WTC11 (cell line): Measurements from ENCODE around the gene DCHS2. TPM values are rescaled to one million over a fixed set of nuclear protein-coding genes. Genes with fewer than 3 reads are reported as not detected.

Experiments used
- ATAC-seq: fragments of 200-7000 bp; cut with Tn5 transposase; 2 replicates; pipeline ENCODE4 v1.10.0; 2021; ENCODE audit warnings: mild to moderate bottlenecking, moderate library complexity
- CTCF ChIA-PET: fragments of 300-600 bp; sonication (Branson Sonifier 250); formaldehyde crosslinking; loops from one replicate; lab custom pipeline; 2021; ENCODE audit warnings: antibody characterized with exemption; lab: Charles Lee
- POLR2A ChIA-PET: fragments of 350-600 bp; sonication (Branson Sonifier 250); formaldehyde crosslinking; loops from one replicate; lab custom pipeline; 2021; ENCODE audit warnings: antibody characterized with exemption; lab: Charles Lee
- DNase-seq: peaks from one replicate; pipeline ENCODE4 v3.0.0; 2021; ENCODE audit warnings: low spot score
- H3K27ac Mint-ChIP-seq: 2 replicates; pipeline ENCODE4 v1.8.0; 2021; ENCODE audit warnings: mixed read lengths
- H3K27me3 Mint-ChIP-seq: 2 replicates; pipeline ENCODE4 v1.8.0; 2021; ENCODE audit warnings: low read depth, mild to moderate bottlenecking, moderate library complexity, mixed read lengths
- H3K36me3 Mint-ChIP-seq: 2 replicates; pipeline ENCODE4 v1.8.0; 2021; ENCODE audit warnings: mixed read lengths
- H3K4me1 Mint-ChIP-seq: 2 replicates; pipeline ENCODE4 v1.8.0; 2022; ENCODE audit warnings: mixed read lengths
- H3K4me3 Mint-ChIP-seq: 2 replicates; pipeline ENCODE4 v1.8.0; 2021; ENCODE audit warnings: mild to moderate bottlenecking, moderate library complexity, mixed read lengths
- H3K9me3 Mint-ChIP-seq: 2 replicates; pipeline ENCODE4 v1.8.0; 2021; ENCODE audit warnings: mixed read lengths
- ATF3 ChIP-seq: sonication (generic); formaldehyde crosslinking; conservative IDR thresholded peaks from 2 replicates; pipeline ENCODE4 v1.8.1; 2022; ENCODE audit warnings: mild to moderate bottlenecking, missing genetic modification reagents
- CREM ChIP-seq: sonication (generic); formaldehyde crosslinking; IDR thresholded peaks from 2 replicates; pipeline ENCODE4 v1.8.1; 2022; ENCODE audit warnings: mild to moderate bottlenecking, missing genetic modification reagents, moderate library complexity
- E2F1 ChIP-seq: sonication (generic); formaldehyde crosslinking; IDR thresholded peaks from 2 replicates; pipeline ENCODE4 v1.8.0; 2022; ENCODE audit warnings: mild to moderate bottlenecking, missing genetic modification reagents
- ELF4 ChIP-seq: sonication (generic); formaldehyde crosslinking; IDR thresholded peaks from 2 replicates; pipeline ENCODE4 v1.8.1; 2022; ENCODE audit warnings: low read depth, mild to moderate bottlenecking, moderate library complexity, missing genetic modification reagents
- FOXJ3 ChIP-seq: sonication (generic); formaldehyde crosslinking; IDR thresholded peaks from 2 replicates; pipeline ENCODE4 v1.9.0; 2021; ENCODE audit warnings: missing genetic modification reagents, mild to moderate bottlenecking, borderline replicate concordance
- GABPB1 ChIP-seq: sonication (generic); formaldehyde crosslinking; IDR thresholded peaks from 2 replicates; pipeline ENCODE4 v1.8.1; 2023; ENCODE audit warnings: mild to moderate bottlenecking, missing genetic modification reagents
- GRHL2 ChIP-seq: fragments of 250-450 bp; sonication (Bioruptor Pico); IDR thresholded peaks from 2 replicates; pipeline ENCODE4 v1.8.0; 2022; ENCODE audit warnings: mild to moderate bottlenecking, moderate library complexity; ENCODE audit not compliant: insufficient replicate concordance, severe bottlenecking
- MXD4 ChIP-seq: fragments of 250-450 bp; sonication (Bioruptor Pico); IDR thresholded peaks from 2 replicates; pipeline ENCODE4 v1.8.0; 2021; ENCODE audit warnings: mild to moderate bottlenecking, moderate library complexity, borderline replicate concordance
- MYBL2 ChIP-seq: sonication (generic); formaldehyde crosslinking; IDR thresholded peaks from 2 replicates; pipeline ENCODE4 v1.8.1; 2023; ENCODE audit warnings: mild to moderate bottlenecking, moderate library complexity, missing genetic modification reagents
- NR1H2 ChIP-seq: sonication (generic); formaldehyde crosslinking; IDR thresholded peaks from 2 replicates; pipeline ENCODE4 v1.9.0; 2021; ENCODE audit warnings: mild to moderate bottlenecking, moderate library complexity, missing genetic modification reagents
- NR2C2 ChIP-seq: sonication (generic); formaldehyde crosslinking; IDR thresholded peaks from 2 replicates; pipeline ENCODE4 v1.8.0; 2022; ENCODE audit warnings: mild to moderate bottlenecking, missing genetic modification reagents
- NR3C1 ChIP-seq: sonication (generic); formaldehyde crosslinking; conservative IDR thresholded peaks from 2 replicates; pipeline ENCODE4 v1.8.1; 2023; ENCODE audit warnings: low read depth, mild to moderate bottlenecking, missing genetic modification reagents
- RELA ChIP-seq: sonication (generic); formaldehyde crosslinking; IDR thresholded peaks from 2 replicates; pipeline ENCODE4 v1.8.1; 2022; ENCODE audit warnings: missing genetic modification reagents, mild to moderate bottlenecking, borderline replicate concordance
- SOX15 ChIP-seq: fragments of 250-450 bp; sonication (Bioruptor Pico); IDR thresholded peaks from 2 replicates; pipeline ENCODE4 v1.9.0; 2021; ENCODE audit warnings: mild to moderate bottlenecking
- STAT6 ChIP-seq: sonication (generic); formaldehyde crosslinking; conservative IDR thresholded peaks from 2 replicates; pipeline ENCODE4 v1.8.1; 2023; ENCODE audit warnings: mild to moderate bottlenecking, low read depth, missing genetic modification reagents, moderate library complexity
- TCF7 ChIP-seq: sonication (generic); formaldehyde crosslinking; IDR thresholded peaks from 2 replicates; pipeline ENCODE4 v1.8.0; 2022; ENCODE audit warnings: mild to moderate bottlenecking, low read depth, missing genetic modification reagents, moderate library complexity
- TEAD4 ChIP-seq: sonication (generic); formaldehyde crosslinking; IDR thresholded peaks from 2 replicates; pipeline ENCODE4 v1.8.0; 2022; ENCODE audit warnings: mild to moderate bottlenecking, missing genetic modification reagents
- ZNF121 ChIP-seq: sonication (generic); formaldehyde crosslinking; IDR thresholded peaks from 2 replicates; pipeline ENCODE4 v1.8.0; 2023; ENCODE audit warnings: missing genetic modification reagents
- ZNF219 ChIP-seq: sonication (generic); formaldehyde crosslinking; IDR thresholded peaks from 2 replicates; pipeline ENCODE4 v1.8.0; 2023; ENCODE audit warnings: missing genetic modification reagents, mild to moderate bottlenecking, borderline replicate concordance
- total RNA-seq: library from RNA; stranded (reverse); gene quantifications from 3 replicates; pipeline ENCODE4 v1.2.3, GENCODE V29; 2021
- TF ChIP-seq, protein P1 (sequence below): fragments of 250-450 bp; sonication (Bioruptor Pico); IDR thresholded peaks from 2 replicates; pipeline ENCODE4 v1.9.0; 2021; ENCODE audit warnings: mild to moderate bottlenecking
- TF ChIP-seq, protein P2 (sequence below): sonication (generic); formaldehyde crosslinking; IDR thresholded peaks from 2 replicates; pipeline ENCODE4 v1.8.0; 2022; ENCODE audit warnings: missing genetic modification reagents
- TF ChIP-seq, protein P3 (sequence below): sonication (generic); formaldehyde crosslinking; IDR thresholded peaks from 2 replicates; pipeline ENCODE4 v1.8.1; 2023; ENCODE audit warnings: mild to moderate bottlenecking, missing genetic modification reagents

The DCHS2 gene
- total RNA-seq, 1 experiment from 2014 or later, result 1.3 TPM

DNA sequence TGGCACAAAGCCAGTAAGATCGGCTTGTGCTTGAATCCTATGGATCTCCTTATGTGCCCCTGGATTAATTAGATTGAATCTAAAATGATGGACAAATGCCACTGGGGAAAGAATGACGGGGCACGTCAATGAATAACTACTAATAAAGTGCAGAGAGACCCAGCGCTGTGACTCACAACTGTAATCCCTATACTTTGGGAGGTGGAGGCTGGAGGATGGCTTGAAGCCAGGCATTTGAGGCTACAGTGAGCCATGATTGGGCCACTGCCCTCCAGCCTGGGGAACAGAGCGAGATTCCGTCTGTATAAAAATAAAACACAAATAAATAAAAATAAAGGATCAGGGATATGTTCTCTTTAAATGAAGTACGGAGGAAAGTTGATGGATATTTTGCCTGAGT lies 179.4 kb downstream of the DCHS2 start (continued):
- TF ChIP-seq, protein P1, sequence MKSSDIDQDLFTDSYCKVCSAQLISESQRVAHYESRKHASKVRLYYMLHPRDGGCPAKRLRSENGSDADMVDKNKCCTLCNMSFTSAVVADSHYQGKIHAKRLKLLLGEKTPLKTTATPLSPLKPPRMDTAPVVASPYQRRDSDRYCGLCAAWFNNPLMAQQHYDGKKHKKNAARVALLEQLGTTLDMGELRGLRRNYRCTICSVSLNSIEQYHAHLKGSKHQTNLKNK (CRISPR knock-in tag), result no peak
- TF ChIP-seq RELA (CRISPR knock-in tag) (no peak), MYBL2 (no peak), ELF4 (no peak)

DNA sequence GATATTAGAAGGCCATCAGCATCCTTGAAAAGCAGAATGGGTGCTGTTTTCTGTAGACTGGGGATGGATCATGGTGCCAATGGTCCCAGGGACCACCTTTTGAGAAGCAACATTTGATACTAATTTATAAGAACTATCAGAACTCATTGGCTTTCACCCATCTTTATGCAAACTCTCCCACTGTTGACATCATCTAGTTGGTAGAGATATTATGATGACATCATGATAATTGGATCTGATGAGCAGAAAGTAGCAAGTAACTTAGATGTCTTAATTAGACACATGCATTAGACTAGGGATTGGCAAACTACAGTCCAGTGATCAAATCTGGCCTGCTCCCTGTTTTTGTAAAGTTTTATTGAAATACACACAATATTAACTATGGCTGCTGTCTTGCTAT lies 181.0 kb downstream of the DCHS2 start:
- DNase-seq, result no peak
- H3K4me3 Mint-ChIP-seq, result no peak overlapping the region
- no peak overlapping the region for H3K27ac Mint-ChIP-seq
- no peak for TF ChIP-seq ZNF219
- TF ChIP-seq, protein P2, sequence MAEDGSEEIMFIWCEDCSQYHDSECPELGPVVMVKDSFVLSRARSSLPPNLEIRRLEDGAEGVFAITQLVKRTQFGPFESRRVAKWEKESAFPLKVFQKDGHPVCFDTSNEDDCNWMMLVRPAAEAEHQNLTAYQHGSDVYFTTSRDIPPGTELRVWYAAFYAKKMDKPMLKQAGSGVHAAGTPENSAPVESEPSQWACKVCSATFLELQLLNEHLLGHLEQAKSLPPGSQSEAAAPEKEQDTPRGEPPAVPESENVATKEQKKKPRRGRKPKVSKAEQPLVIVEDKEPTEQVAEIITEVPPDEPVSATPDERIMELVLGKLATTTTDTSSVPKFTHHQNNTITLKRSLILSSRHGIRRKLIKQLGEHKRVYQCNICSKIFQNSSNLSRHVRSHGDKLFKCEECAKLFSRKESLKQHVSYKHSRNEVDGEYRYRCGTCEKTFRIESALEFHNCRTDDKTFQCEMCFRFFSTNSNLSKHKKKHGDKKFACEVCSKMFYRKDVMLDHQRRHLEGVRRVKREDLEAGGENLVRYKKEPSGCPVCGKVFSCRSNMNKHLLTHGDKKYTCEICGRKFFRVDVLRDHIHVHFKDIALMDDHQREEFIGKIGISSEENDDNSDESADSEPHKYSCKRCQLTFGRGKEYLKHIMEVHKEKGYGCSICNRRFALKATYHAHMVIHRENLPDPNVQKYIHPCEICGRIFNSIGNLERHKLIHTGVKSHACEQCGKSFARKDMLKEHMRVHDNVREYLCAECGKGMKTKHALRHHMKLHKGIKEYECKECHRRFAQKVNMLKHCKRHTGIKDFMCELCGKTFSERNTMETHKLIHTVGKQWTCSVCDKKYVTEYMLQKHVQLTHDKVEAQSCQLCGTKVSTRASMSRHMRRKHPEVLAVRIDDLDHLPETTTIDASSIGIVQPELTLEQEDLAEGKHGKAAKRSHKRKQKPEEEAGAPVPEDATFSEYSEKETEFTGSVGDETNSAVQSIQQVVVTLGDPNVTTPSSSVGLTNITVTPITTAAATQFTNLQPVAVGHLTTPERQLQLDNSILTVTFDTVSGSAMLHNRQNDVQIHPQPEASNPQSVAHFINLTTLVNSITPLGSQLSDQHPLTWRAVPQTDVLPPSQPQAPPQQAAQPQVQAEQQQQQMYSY (CRISPR knock-in tag), result no peak
- no peak for TF ChIP-seq FOXJ3 (CRISPR knock-in tag)
- no peak for TF ChIP-seq TEAD4 (CRISPR knock-in tag)
- TF ChIP-seq E2F1, result no peak
- no peak for TF ChIP-seq NR3C1 (CRISPR knock-in tag)
- no peak for TF ChIP-seq NR1H2 (CRISPR knock-in tag)
- TF ChIP-seq MXD4 (CRISPR knock-in tag), result no peak
- no peak for TF ChIP-seq ZNF121 (CRISPR knock-in tag)
- TF ChIP-seq GABPB1, result no peak
- TF ChIP-seq SOX15, result no peak
- no peak for TF ChIP-seq ATF3 (CRISPR knock-in tag)
- no peak for TF ChIP-seq STAT6 (CRISPR knock-in tag)
- no peak for TF ChIP-seq CREM (CRISPR knock-in tag)
- TF ChIP-seq, protein P3, sequence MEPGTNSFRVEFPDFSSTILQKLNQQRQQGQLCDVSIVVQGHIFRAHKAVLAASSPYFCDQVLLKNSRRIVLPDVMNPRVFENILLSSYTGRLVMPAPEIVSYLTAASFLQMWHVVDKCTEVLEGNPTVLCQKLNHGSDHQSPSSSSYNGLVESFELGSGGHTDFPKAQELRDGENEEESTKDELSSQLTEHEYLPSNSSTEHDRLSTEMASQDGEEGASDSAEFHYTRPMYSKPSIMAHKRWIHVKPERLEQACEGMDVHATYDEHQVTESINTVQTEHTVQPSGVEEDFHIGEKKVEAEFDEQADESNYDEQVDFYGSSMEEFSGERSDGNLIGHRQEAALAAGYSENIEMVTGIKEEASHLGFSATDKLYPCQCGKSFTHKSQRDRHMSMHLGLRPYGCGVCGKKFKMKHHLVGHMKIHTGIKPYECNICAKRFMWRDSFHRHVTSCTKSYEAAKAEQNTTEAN, result no peak
- TF ChIP-seq TCF7 (CRISPR knock-in tag), result no peak
- no peak for TF ChIP-seq NR2C2 (CRISPR knock-in tag)
- no peak for TF ChIP-seq GRHL2 (CRISPR knock-in tag)
- no peaks in the 10 kb centered on the region for H3K27me3 Mint-ChIP-seq
- ChIA-PET POLR2A (no interaction called here), CTCF (no interaction called here)
- H3K9me3 Mint-ChIP-seq, result peaks cover 23% of the 10 kb centered on the region
- no peak for ATAC-seq
- H3K4me1 Mint-ChIP-seq, result peaks cover 13% of the 10 kb centered on the region
- peaks cover 3% of the 10 kb centered on the region for H3K36me3 Mint-ChIP-seq
